Esophagus (tissue), 2 donors: ENCODE data around the gene C11orf16. TPM values are rescaled to one million over a fixed set of nuclear protein-coding genes. Genes with fewer than 3 reads are reported as not detected.

Experiments
- H3K27ac ChIP-seq, 2 donors: one replicate each; pipeline ENCODE4 v1.5.1; 2013; ENCODE audit warnings: low read depth in 2 of 2, mild to moderate bottlenecking in 2 of 2, inconsistent platforms in 1 of 2, low read length in 1 of 2, moderate library complexity in 1 of 2
- H3K27me3 ChIP-seq, 2 donors: one replicate each; pipeline ENCODE4 v1.6.1; 2013; ENCODE audit warnings: low read length in 2 of 2, control low read depth in 1 of 2, mild to moderate bottlenecking in 1 of 2; ENCODE audit not compliant: insufficient read depth in 2 of 2, control insufficient read depth in 1 of 2
- H3K36me3 ChIP-seq, 2 donors: one replicate each; pipeline ENCODE4 v1.6.1; 2013; ENCODE audit warnings: low read length in 1 of 2; ENCODE audit not compliant: control insufficient read depth in 2 of 2, insufficient read depth in 2 of 2
- H3K4me1 ChIP-seq, 2 donors: one replicate each; pipeline ENCODE4 v1.6.1; 2013; ENCODE audit warnings: low read length in 1 of 2; ENCODE audit not compliant: control insufficient read depth in 2 of 2, insufficient read depth in 2 of 2
- H3K4me3 ChIP-seq, 2 donors: one replicate each; pipeline ENCODE4 v1.5.1; 2013; ENCODE audit warnings: low read length in 2 of 2, mild to moderate bottlenecking in 2 of 2, low read depth in 1 of 2, moderate library complexity in 1 of 2
- H3K9me3 ChIP-seq, 2 donors: one replicate each; pipeline ENCODE4 v1.6.1; 2013; ENCODE audit warnings: mild to moderate bottlenecking in 2 of 2, low read depth in 1 of 2, low read length in 1 of 2, moderate library complexity in 1 of 2; ENCODE audit not compliant: control insufficient read depth in 2 of 2, insufficient read depth in 1 of 2
- WGBS, 2 donors: extraction: QIAGEN DNeasy Blood & Tissue Kit; methylation state at CpG; one replicate each; pipeline ENCODE4 v1.1.7; 2013; 5-methylcytosine and 5-hydroxymethylcytosine counted together
- polyA plus RNA-seq, 2 donors: library from polyadenylated mRNA; stranded (reverse); fragments of 200-250 nt; gene quantifications; one replicate each; pipeline ENCODE4 v1.2.3, GENCODE V29; 2013
- donor health status: healthy with polysubstance abuse.
- donor health status: Bipolar disorder and iron deficiency.

Gene C11orf16
- polyA plus RNA-seq, 2 donors = not detected

DNA sequence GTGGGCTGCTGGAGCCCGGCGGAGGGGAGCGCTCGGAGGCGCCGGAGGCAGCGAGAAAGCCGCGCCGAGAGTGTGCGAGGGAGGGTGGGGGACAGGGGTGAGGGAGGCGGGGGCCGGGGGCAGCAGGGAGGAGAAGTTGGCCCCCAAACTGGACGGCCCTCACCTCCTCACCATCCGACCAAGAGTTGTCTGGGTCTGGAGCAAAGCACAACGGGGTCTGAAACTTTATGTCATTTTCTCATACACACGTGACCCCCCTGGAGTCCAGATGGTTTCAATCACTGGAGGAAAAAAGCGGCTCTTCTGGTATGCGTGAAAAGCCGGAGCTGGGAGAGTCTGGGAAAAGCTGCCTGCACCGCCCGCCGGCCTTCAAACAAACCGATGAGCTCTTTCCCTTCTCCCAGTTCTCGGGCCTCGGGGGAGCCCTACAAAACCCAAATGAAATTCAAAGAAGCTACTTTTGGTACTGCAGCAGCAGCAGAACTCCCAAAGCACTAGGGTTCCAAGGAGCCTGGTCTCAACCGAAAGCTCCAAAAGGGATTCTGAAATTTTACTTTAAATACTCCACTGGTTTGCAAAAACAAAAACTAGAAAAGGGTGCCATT, 61.5 kb downstream of the C11orf16 start:
- H3K36me3 ChIP-seq = no peaks in the 10 kb centered on the region
- H3K4me3 ChIP-seq = peak overlapping the region; percentile 79 to 84
- 2 to 4% methylated on average over 27 of the region's 27 CpGs for WGBS, 2 donors
- no peaks in the 10 kb centered on the region for H3K27me3 ChIP-seq
- H3K9me3 ChIP-seq = no peaks in the 10 kb centered on the region
- H3K4me1 ChIP-seq = peaks cover 0 to 4% of the 10 kb centered on the region in 2 donors
- H3K27ac ChIP-seq = peak overlapping the region; percentile 89 to 93

DNA sequence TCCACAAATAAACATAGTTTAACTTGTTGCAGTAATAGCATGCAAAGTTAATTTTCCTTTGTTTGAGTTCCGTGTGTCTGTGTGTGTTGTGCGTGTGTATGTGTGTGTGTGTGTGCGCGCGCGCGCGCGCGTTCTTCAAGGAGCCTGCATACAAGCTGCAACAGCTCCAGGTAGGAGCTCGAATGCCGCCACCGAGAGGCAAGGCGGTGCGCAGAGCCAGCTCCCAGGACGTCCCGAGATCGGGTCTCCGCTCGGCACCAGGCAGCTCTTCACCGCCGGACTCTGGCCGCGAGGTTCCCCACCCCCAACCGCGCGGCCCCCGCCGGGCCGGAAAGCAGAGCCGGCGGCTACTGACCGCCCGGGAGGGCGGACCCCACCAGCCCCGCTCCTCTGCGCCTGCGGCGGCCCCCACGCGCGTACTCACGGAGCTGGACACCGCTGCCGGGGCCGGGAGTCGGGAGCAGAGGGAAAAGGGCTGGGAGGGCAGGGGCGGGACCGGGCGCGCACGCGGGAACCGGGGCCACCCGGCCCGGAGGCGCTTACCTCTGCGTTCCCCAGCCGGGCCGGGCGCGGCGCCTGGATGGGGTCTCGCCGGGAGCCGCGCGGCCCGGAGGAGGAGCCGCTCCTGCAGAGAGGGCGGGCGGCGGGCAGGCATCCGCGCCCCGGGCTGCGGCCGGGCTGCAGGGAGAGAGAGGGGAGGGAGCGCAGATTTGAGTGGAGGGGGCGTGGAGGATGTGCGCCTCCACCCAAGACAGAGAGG, 62.2 kb downstream of the C11orf16 start:
- Histone ChIP-seq H3K27ac (peak overlapping the region; percentile 89 to 93), H3K27me3 (no peaks in the 10 kb centered on the region), H3K4me3 (peak overlapping the region; percentile 79 to 84), H3K36me3 (no peaks in the 10 kb centered on the region), H3K9me3 (no peaks in the 10 kb centered on the region), H3K4me1 (peaks cover 0 to 4% of the 10 kb centered on the region in 2 donors)
- WGBS, 2 donors = 1% methylated on average over 78 to 81 of the region's 81 CpGs

Other genes starting within 250 kb of the C11orf16 start
- gene AKIP1, start 21.8 kb downstream of the C11orf16 start, polyA plus RNA-seq = 10 to 100 TPM; 10.6 to 17.8 TPM
- gene ASCL3, start 10.1 kb upstream of the C11orf16 start, polyA plus RNA-seq = not detected
- gene TMEM9B, start 31.5 kb upstream of the C11orf16 start, polyA plus RNA-seq = 10 to 100 TPM; 29.6 to 52.1 TPM
- under 1 TPM; 0.08 to 0.22 TPM for gene NRIP3, start 71.1 kb upstream of the C11orf16 start, polyA plus RNA-seq
- 1 to 10 TPM in 1 of 2 donors, under 1 TPM in 1; 0.84 to 4.6 TPM for gene SCUBE2, start 158.7 kb upstream of the C11orf16 start, polyA plus RNA-seq